D721Med (cell line): ENCODE measurements around the gene CRIP2.

Experiments
- DNase-seq: peaks from one replicate; pipeline ENCODE4 v3.0.0; 2011; ENCODE audit warnings: low spot score; ENCODE audit not compliant: insufficient read length
- FAIRE-seq: peaks from 2 replicates; lab custom pipeline; 2011; peaks lifted over from hg19 to GRCh38; lab: Jason Lieb, UNC
- TF ChIP-seq, protein P1 (sequence below): IDR thresholded peaks from 2 replicates; pipeline ENCODE4 v1.5.1; 2012; ENCODE audit warnings: mild to moderate bottlenecking, control low read depth; ENCODE audit not compliant: insufficient read depth; ENCODE audit errors: missing control alignments

CRIP2 gene

DNA sequence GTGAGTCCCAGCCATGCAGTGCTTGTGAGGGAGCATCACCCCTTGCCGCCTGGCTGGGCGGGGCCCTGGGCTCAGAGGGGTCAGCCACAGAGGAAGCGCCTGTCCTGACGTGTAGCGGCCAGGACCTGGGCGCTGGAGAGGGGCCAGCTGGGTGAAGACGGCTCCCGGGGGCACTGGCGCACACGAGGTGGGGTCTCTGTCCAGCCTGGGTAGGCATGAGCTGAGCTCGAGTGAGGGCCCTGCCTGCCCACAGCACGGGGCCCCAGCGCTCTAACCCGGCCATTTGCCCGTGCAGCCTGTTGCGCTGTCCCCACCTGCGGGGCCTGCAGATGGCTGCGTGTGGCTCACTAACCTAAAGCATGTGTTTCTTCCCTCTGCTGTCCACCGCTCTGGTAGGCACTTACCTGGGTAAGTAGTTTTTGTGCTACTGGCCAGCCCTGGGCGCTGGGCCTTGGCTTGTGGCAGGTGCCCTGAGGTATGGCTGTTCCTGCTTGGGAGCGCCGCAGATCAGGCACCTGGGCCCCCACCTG, 6.6 kb upstream of the CRIP2 start:
- DNase-seq: no peak
- FAIRE-seq: no peak
- TF ChIP-seq, protein P1, sequence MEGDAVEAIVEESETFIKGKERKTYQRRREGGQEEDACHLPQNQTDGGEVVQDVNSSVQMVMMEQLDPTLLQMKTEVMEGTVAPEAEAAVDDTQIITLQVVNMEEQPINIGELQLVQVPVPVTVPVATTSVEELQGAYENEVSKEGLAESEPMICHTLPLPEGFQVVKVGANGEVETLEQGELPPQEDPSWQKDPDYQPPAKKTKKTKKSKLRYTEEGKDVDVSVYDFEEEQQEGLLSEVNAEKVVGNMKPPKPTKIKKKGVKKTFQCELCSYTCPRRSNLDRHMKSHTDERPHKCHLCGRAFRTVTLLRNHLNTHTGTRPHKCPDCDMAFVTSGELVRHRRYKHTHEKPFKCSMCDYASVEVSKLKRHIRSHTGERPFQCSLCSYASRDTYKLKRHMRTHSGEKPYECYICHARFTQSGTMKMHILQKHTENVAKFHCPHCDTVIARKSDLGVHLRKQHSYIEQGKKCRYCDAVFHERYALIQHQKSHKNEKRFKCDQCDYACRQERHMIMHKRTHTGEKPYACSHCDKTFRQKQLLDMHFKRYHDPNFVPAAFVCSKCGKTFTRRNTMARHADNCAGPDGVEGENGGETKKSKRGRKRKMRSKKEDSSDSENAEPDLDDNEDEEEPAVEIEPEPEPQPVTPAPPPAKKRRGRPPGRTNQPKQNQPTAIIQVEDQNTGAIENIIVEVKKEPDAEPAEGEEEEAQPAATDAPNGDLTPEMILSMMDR: no peak

DNA sequence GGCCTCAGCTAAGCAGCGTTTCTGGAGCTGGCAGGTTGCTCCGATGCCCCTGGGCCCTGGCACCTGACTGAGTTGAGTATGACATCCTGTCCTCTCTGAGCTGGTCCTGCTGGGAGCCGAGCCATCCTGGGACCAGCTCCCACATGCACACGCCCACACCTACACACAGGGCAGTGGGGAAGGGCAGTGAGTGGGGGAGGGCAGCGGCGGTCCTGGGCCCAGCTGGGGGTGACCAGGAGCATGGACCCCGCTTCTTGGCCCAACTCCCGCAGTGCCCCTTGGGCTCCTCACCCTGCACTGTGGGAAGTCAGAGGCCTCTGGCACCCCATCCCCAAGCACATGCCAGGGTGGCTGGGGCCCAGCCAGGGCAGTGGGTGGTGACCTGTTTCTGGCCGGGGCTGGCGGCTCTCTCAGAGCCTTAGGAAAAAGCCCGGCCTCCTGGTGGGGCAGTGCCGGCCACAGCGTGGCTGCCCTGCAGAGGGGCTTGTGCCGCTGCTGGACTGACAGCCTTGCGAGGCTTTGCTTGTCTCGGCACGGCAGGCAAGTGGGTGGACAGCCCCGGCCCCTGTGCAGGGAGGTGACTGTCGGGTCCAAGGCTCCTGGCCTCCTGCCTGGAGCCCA, 5.9 kb upstream of the CRIP2 start:
- DNase-seq (no peak), FAIRE-seq (no peak)
- TF ChIP-seq, protein P1: no peak

DNA sequence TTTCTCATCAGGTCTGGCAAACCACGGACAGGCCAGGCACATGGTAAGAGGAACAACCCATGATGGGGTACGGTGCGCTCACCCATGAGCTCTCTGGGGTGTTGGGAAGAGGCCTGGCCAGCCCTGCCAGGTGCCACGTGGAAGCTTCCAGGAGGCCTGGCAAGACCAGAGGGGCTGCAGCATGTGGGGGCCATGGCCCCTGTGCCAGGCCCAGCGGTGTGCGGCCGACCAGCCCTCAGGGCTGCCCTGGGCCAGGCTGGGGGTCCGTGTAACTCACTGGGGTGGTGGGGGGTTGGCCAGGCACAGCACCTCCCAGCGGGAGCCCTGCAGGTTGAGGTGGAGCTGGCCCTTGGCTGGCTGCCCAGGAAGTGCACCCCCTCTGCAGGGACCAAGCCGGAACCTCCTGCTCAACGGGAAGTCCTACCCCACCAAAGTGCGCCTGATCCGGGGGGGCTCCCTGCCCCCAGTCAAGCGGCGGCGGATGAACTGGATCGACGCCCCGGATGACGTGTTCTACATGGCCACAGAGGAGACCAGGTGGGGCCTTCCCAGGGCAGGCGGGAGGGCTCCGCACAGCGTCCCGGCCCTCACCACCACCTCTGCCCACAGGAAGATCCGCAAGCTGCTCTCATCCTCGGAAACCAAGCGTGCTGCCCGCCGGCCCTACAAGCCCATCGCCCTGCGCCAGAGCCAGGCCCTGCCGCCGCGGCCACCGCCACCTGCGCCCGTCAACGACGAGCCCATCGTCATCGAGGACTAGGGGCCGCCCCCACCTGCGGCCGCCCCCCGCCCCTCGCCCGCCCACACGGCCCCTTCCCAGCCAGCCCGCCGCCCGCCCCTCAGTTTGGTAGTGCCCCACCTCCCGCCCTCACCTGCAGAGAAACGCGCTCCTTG, 4.9 kb upstream of the CRIP2 start:
- FAIRE-seq: no peak
- TF ChIP-seq, protein P1: no peak

DNA sequence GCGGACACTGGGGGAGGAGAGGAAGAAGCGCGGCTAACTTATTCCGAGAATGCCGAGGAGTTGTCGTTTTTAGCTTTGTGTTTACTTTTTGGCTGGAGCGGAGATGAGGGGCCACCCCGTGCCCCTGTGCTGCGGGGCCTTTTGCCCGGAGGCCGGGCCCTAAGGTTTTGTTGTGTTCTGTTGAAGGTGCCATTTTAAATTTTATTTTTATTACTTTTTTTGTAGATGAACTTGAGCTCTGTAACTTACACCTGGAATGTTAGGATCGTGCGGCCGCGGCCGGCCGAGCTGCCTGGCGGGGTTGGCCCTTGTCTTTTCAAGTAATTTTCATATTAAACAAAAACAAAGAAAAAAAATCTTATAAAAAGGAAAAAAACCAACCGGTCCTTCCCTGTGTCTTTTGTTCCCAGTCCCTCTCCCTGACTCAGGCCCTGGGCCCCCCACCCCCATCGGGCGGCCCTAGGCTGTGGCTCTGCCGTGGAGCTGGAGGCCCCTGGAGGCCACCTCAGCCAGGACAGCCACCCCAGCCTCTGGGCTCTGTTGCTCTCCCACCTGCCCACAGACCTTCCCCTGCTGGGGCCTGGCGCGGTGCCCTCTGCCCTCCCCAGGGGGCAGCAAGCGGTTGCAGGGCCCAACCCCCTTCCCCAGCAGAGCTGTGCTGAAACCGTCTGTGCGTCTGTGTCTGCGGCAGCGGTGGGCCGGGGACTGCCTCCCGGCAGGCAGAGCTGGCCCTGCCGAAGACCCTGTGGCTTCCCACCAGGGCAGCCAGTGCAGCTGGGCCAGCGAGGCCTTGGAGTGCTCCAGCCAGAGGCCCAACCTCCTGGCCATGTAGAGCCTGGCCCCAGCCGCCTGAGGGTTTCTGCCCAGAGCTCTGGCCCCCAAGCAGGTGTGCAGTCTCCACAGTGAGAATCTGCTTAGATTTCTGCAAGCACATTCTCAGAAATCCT, 4.0 kb upstream of the CRIP2 start:
- TF ChIP-seq, protein P1: no peak
- no peak for DNase-seq
- FAIRE-seq: no peak

More for the DNA sequence above, 4.9 kb upstream of the CRIP2 start:
- no peak for DNase-seq

DNA sequence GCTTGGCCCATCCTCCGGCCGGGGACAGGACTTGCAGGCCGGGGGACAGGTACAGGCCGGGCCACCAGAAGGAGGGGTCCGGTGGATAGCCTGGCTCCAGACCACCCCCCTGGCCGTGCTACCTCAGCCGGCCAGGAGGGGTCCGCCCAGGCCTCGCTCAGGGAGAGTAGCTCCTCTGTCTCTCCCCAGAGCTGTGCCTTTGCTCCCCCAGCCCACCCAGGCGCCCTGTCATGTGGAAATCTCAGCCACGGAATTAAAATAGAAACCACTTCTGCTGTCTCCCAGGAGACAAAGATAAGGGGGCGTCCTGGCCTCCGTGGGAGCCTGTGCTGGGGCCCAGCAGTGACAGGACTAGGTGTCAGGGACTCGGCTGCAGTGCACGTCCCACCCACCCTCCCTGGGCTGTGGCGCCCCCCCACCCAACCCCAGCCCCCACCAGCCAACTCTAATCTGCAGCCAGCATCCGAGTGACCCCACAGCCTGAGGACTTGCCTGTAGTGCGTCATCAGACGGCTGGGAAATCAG, 3.3 kb upstream of the CRIP2 start:
- FAIRE-seq: no peak
- DNase-seq: no peak
- TF ChIP-seq, protein P1: no peak

DNA sequence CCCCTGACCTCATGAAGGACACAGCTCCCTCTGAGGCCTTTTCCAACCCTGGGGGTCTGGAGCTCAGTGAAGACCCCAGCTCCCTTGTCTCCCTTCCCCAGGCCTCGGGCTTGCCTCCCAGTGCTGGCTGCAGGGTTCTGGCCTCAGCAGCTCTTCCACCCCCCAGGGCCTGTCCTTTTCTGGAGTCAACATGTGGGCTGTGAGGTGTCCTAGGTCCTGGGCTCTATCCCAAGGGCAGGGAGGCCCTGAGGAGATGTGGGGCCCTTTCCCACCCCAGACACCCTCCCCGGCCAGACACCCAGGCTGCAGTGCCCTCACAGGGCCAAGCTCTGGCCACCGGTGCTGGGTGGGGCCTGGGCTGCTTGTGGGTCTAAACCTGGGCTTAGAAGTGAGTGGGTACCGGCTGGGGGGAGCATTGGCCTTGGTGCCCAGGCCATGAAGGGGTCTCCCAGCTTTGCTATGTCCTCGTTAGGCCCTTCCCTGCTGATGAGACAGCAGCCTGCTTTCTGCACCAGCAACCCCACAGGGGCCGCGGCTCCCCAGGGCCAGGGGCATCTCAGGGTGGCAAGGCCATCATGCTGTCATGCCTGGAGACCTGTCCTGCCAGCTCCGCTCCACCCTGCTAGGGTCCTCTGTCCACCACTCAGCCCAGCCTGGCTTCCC, 2.7 kb upstream of the CRIP2 start:
- FAIRE-seq: no peak

More for the DNA sequence above, 2.7 kb upstream of the CRIP2 start:
- DNase-seq: no peak
- TF ChIP-seq, protein P1: no peak
